Stomach (tissue), 4 donors: ENCODE results near the gene DICER1.

Experiments
- CTCF ChIP-seq, 7 experiments: fragments of 450-650 bp in 4 of 7; fragments of 200-600 bp in 3 of 7; sonication (generic) in 3 of 7; IDR thresholded peaks; one replicate each; pipeline ENCODE4 v1.5.1; 2016 to 2019; ENCODE audit warnings: antibody characterized with exemption in 7 of 7, control low read depth in 2 of 7, mild to moderate bottlenecking in 1 of 7
- EP300 ChIP-seq: sonication (generic); formaldehyde crosslinking; IDR thresholded peaks from one replicate; pipeline ENCODE4 v1.6.1; 2017; ENCODE audit warnings: antibody characterized with exemption
- POLR2A ChIP-seq, 4 donors: fragments of 450-650 bp; IDR thresholded peaks; one replicate each; pipeline ENCODE4 v1.6.1; 2016; ENCODE audit warnings: antibody characterized with exemption in 4 of 4, control low read depth in 2 of 4, mild to moderate bottlenecking in 1 of 4, moderate library complexity in 1 of 4
- POLR2AphosphoS5 ChIP-seq, 3 donors: sonication (generic); formaldehyde crosslinking; IDR thresholded peaks; one replicate each; pipeline ENCODE4 v1.6.1; 2016; ENCODE audit warnings: antibody characterized with exemption in 3 of 3

GRCh38 chr14:95043732-95044462, 113.4 kb downstream of the DICER1 start:
- TF ChIP-seq CTCF (IDR thresholded peaks at IDR 0.05) (no peak), EP300 (no peak), POLR2AphosphoS5 (IDR thresholded peaks at IDR 0.05) (no peak), POLR2A (IDR thresholded peaks at IDR 0.05) (no peak)
